Activated naive CD8-positive, alpha-beta T cell treated with anti-CD3 and anti-CD28 coated beads, Interleukin-2, amount 50 U/mL, for 24 hours (primary cell): ENCODE data around the gene SH3RF3.

Source experiments
- ATAC-seq: fragments of 150-1000 bp; cut with Tn5 transposase; one replicate; pipeline ENCODE4 v1.10.0; 2021
- DNase-seq: peaks from one replicate; pipeline ENCODE4 v3.0.0; 2021
- H3K27ac Mint-ChIP-seq: one replicate; pipeline ENCODE4 v1.8.0; 2021; ENCODE audit warnings: mild to moderate bottlenecking, mixed read lengths
- H3K27me3 Mint-ChIP-seq: one replicate; pipeline ENCODE4 v1.8.0; 2021; ENCODE audit warnings: mixed read lengths
- H3K36me3 Mint-ChIP-seq: one replicate; pipeline ENCODE4 v1.8.0; 2021; ENCODE audit warnings: low read depth, mixed read lengths
- H3K4me1 Mint-ChIP-seq: one replicate; pipeline ENCODE4 v1.8.0; 2021; ENCODE audit warnings: mixed read lengths
- H3K4me3 Mint-ChIP-seq: one replicate; pipeline ENCODE4 v1.8.0; 2021; ENCODE audit warnings: mild to moderate bottlenecking, moderate library complexity, mixed read lengths
- H3K9me3 Mint-ChIP-seq: one replicate; pipeline ENCODE4 v1.8.0; 2021; ENCODE audit warnings: mixed read lengths

SH3RF3 gene

DNA sequence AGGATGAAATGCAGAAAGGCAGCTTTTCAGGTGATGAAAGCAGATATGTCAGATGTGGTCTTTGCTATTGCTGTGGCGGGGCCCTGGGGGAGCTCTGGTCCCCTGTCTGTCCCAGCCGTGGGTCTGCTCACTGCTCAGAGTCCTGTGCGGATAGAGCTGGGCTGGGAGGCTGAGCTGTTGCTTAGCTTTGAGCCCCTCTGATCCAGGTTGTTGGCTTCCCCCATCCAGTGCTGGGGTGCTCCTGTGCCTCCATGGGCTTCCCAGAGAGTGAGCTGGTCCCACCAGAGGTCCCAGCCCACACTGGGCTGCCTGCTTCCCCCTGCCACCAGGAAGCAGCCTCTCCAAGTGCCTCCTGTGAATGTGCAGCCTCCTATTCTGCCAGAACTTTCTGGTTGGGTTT lies 55.4 kb downstream of the SH3RF3 start:
- H3K9me3 Mint-ChIP-seq, result peaks cover 8% of the 10 kb centered on the region
- H3K27me3 Mint-ChIP-seq, result no peaks in the 10 kb centered on the region
- H3K27ac Mint-ChIP-seq, result no peak overlapping the region
- no peak overlapping the region for H3K4me3 Mint-ChIP-seq
- DNase-seq (no peak), ATAC-seq (no peak)
- peaks cover 5% of the 10 kb centered on the region for H3K4me1 Mint-ChIP-seq
- peaks cover 4% of the 10 kb centered on the region for H3K36me3 Mint-ChIP-seq

DNA sequence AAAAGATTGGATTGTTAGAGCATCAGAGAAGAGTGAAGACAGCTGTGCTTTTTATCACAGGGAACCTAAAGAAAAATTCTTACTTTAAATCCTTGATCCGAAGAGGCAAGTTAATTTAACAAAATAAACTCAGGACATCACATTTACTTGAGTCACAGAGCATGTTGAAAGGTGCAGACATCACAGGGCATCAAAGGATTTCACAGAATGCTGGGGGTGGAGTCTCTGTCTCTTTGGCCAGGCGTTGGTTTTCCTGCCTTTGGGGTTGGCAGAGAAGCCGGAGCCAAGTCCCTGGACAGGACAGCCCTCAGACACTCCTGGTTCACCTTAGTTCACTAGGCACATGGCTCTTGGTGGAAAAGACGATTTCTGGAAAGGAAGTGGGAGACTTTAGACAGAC lies 56.3 kb downstream of the SH3RF3 start:
- H3K9me3 Mint-ChIP-seq, result no peaks in the 10 kb centered on the region

DNA sequence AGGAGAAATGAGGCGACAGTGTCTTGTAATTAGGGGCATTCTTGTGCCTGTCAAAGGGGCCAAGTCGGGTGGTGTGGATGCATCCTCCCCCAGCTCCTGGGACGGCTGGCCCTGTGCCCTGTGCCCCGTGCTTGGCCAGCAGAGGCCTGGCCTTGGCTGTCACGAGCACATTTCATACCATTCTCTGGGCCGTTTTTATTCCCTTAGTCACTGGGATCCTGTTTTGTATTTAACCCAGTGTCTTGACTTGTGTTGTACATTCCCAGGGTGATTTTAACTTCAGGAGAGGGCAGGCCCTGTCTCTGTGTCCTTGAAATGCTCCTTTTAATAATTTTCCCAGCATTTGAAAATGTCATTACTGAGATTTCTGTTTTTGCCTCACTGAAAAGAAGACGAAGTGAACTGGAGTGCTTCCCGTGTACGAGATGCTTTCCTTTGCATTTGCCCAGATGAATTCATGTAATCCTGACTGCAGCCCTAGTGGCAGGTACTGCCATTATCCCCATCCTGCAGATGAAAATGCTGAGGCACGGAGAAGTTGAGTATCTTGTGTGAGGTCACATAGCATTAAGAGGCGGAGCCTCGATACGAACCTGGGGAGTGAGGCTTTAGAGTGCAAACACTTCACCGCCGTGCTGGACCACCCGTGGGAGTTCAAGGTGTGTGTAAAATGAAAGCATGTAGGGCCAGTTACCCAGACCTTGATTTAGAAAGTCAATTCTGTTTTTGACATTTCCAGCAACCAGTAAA lies 57.0 kb downstream of the SH3RF3 start:
- no peaks in the 10 kb centered on the region for H3K36me3 Mint-ChIP-seq
- no peak overlapping the region for H3K4me3 Mint-ChIP-seq
- no peaks in the 10 kb centered on the region for H3K9me3 Mint-ChIP-seq
- H3K27ac Mint-ChIP-seq, result no peak overlapping the region
- no peaks in the 10 kb centered on the region for H3K27me3 Mint-ChIP-seq
- no peak for DNase-seq
- no peak for ATAC-seq
- H3K4me1 Mint-ChIP-seq, result peaks cover 5% of the 10 kb centered on the region

More for the DNA sequence above, 56.3 kb downstream of the SH3RF3 start:
- H3K4me1 Mint-ChIP-seq, result peaks cover 5% of the 10 kb centered on the region
- ATAC-seq (no peak), DNase-seq (no peak)
- H3K27me3 Mint-ChIP-seq, result no peaks in the 10 kb centered on the region
- H3K36me3 Mint-ChIP-seq, result no peaks in the 10 kb centered on the region
- no peak overlapping the region for H3K27ac Mint-ChIP-seq
- H3K4me3 Mint-ChIP-seq, result no peak overlapping the region

DNA sequence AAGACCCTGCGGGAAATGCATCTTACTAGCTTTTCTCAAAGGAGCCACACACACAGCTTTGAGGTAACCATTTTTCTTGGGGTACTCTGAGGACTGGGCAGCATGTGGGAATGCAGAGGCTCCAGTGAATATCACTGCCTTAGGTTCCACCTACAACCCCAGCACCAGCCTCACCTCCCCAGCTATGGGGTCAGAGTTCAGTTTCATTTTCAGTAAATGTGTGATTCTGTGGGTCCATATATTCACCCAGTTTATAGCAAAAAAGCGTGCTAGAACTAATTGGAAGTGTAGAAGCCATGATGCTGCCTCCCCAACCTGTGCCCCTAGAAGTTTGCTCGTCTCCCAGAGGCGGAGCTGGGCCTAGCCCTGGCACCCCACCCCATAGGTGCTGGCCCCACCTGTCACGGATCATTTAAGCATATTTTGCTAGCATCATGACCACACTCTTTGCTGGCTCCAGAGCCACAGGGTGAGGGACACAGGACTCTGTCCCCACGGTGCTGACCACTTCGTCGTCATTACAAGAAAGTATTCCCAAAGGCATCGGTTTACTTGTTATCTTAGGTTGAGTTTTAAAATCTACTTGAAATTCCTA lies 57.7 kb downstream of the SH3RF3 start:
- Mint-ChIP-seq H3K27me3 (no peaks in the 10 kb centered on the region), H3K9me3 (no peaks in the 10 kb centered on the region), H3K4me1 (peaks cover 5% of the 10 kb centered on the region), H3K36me3 (no peaks in the 10 kb centered on the region), H3K4me3 (no peak overlapping the region), H3K27ac (no peak overlapping the region)
- ATAC-seq (no peak), DNase-seq (no peak)

DNA sequence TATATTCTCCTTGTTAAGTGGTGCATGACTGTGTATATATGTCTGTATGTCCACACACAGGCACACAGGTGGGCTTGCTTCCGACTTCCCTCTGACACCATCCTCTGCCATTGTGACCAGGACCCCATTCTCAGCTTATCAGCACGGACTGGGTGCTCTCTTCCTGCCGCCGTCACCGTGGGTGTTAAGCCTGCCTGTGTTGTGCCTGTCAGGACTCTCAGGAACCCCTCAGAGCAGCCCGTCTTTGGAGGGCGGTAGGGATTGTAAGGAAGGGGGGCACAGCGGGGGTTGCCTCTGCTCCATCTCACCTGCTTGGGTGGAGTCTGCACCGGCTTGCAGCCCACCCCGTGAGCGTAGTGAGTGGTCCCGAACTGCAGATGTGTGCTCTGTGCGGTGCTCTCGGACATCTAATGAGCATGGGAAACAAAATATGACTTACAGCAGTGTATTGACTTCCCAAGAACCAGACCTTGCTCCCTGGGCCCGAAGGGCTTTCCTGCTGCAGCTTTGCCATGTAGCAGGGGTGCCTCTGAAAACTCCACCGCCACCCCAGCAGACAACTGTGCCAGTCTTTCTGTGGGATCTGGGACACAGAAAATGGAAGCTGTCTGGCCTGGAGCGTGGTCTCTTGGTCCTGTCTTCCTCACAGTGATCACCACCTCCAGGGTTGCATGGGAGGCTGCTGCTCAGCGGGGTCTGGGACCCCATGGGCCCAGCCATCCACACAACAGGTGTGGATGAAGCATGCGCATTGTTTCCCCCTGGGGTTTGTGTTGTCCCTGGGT lies 58.9 kb downstream of the SH3RF3 start:
- no peaks in the 10 kb centered on the region for H3K27me3 Mint-ChIP-seq
- H3K36me3 Mint-ChIP-seq, result no peaks in the 10 kb centered on the region
- peaks cover 5% of the 10 kb centered on the region for H3K4me1 Mint-ChIP-seq
- DNase-seq (no peak), ATAC-seq (no peak)
- no peak overlapping the region for H3K4me3 Mint-ChIP-seq
- H3K9me3 Mint-ChIP-seq, result no peaks in the 10 kb centered on the region
- no peak overlapping the region for H3K27ac Mint-ChIP-seq

DNA sequence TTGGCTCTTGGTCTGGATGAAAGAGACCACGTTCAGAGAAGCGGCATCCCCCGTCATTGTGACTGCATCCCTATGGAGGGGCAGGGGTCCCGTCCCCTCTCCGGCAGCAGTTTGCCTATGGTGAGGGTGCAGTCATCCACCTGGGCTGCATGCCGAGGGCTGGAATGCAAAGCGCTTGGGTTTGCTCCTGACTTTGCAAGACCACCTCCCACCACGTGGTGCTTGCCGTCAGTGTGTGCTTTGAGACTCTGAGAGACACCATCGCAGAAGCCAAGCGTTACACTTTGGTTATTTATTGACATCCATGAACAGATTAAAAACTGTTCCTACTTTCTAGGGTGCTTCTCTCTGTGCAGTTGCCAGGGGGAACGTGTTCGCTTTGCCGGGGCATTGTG lies 59.5 kb downstream of the SH3RF3 start:
- Mint-ChIP-seq H3K27me3 (no peaks in the 10 kb centered on the region), H3K27ac (no peak overlapping the region), H3K4me1 (peaks cover 3% of the 10 kb centered on the region), H3K9me3 (no peaks in the 10 kb centered on the region), H3K4me3 (no peak overlapping the region), H3K36me3 (no peaks in the 10 kb centered on the region)
- DNase-seq, result no peak
- no peak for ATAC-seq

DNA sequence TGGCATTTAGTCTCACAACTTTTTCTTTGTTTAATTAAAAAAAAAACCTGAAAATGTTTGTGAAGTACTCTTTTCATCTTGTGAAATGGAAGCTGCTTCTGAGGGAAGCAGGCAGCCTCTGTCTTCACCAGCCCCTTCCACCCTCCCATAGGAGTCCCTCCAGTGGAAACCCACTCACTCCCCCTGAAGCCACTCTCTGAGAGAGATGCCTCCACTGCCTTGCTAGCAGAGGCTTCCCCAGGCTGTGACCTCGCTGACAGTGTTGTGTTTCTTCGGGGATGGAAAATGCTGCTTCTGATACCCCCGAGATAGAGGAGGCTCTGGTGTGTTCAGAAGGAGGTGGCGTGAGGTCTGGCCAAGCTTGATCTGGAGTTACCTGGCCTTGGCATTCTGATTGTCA lies 59.9 kb downstream of the SH3RF3 start:
- ATAC-seq, result no peak
- Mint-ChIP-seq H3K4me1 (peaks cover 3% of the 10 kb centered on the region), H3K9me3 (no peaks in the 10 kb centered on the region), H3K27me3 (no peaks in the 10 kb centered on the region), H3K36me3 (no peaks in the 10 kb centered on the region), H3K27ac (no peak overlapping the region), H3K4me3 (no peak overlapping the region)
- DNase-seq, result no peak

DNA sequence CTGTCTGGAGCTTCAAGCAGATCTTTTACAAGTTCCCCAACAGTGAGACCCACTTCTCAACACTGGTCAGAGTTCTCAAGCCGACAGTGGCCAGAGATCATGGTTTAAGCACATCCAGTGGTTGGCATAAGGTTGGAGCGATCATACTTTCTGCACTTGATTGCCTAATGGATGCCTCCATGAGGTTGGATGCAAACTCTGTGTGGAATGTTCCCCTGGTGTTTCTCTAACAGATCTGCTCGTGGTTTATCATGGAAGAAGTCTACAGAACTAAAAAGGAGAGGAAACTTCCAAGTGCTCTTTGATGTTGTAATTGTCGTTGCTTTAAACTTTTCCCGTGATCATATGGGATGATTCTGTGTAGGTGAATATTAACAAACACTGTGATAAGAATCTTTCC lies 60.7 kb downstream of the SH3RF3 start:
- Mint-ChIP-seq H3K4me1 (peaks cover 5% of the 10 kb centered on the region), H3K27ac (no peak overlapping the region), H3K27me3 (no peaks in the 10 kb centered on the region), H3K36me3 (no peaks in the 10 kb centered on the region), H3K4me3 (no peak overlapping the region), H3K9me3 (no peaks in the 10 kb centered on the region)
- ATAC-seq (no peak), DNase-seq (no peak)

DNA sequence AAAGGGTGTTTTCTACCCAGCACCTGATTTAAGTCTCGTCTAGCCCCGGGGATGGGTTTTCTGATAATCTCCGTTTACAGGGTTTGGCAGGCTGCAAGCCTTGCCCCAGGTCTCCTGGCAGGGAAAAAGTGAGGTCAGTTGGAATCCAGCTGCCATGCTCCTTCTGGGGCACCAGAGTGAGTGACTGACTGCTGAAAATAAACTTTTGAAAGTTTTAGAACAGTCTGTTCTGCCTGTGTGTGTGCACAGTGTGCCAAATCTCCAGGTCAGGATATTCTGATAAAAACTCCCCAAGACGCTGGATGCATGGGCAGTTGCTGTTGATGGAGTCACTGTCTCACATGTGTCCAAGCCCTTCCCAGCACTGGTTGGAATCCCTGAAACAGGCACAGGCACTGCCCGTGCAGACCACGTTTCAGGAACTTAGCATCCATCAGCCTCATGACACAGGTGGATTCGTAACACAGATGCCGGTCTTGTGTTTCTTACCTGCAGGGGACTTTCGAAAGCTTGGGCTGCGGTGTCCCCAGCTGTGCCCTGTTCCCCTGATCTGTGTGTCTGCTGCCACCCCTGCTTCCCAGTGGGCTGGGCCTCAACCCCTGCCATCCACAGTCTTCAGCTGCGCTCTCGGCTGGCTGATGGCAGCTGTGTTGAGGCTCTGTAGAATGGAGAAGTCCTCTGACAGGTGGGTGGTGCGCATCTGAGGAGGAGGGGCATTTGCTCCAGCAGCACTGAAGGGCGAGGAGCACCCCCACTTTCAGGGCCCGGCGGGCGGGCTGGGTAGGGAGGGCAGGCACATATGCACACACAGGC lies 65.0 kb downstream of the SH3RF3 start:
- Mint-ChIP-seq H3K4me1 (peaks cover 2% of the 10 kb centered on the region), H3K4me3 (no peak overlapping the region), H3K36me3 (no peaks in the 10 kb centered on the region), H3K27ac (no peak overlapping the region), H3K27me3 (no peaks in the 10 kb centered on the region), H3K9me3 (no peaks in the 10 kb centered on the region)
- ATAC-seq (no peak), DNase-seq (no peak)

DNA sequence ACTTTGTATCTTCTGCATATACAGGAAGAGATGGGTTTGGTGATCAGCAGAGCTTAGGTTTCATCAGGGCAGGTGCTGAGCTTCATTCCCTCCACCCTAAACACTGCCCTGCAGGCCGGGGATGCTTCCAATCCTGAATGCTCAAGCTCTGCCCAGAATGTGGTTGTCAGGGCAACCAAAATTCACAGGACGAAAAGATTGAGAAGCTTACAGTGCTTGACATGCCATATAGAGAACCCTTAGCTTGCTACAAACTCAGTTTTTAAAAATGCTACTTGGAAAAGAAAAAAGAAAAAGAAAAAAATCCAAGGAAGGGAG lies 65.6 kb downstream of the SH3RF3 start:
- Mint-ChIP-seq H3K9me3 (no peaks in the 10 kb centered on the region), H3K36me3 (no peaks in the 10 kb centered on the region), H3K4me1 (peaks cover 2% of the 10 kb centered on the region), H3K27me3 (no peaks in the 10 kb centered on the region), H3K4me3 (no peak overlapping the region), H3K27ac (no peak overlapping the region)
- no peak for DNase-seq
- ATAC-seq, result no peak

DNA sequence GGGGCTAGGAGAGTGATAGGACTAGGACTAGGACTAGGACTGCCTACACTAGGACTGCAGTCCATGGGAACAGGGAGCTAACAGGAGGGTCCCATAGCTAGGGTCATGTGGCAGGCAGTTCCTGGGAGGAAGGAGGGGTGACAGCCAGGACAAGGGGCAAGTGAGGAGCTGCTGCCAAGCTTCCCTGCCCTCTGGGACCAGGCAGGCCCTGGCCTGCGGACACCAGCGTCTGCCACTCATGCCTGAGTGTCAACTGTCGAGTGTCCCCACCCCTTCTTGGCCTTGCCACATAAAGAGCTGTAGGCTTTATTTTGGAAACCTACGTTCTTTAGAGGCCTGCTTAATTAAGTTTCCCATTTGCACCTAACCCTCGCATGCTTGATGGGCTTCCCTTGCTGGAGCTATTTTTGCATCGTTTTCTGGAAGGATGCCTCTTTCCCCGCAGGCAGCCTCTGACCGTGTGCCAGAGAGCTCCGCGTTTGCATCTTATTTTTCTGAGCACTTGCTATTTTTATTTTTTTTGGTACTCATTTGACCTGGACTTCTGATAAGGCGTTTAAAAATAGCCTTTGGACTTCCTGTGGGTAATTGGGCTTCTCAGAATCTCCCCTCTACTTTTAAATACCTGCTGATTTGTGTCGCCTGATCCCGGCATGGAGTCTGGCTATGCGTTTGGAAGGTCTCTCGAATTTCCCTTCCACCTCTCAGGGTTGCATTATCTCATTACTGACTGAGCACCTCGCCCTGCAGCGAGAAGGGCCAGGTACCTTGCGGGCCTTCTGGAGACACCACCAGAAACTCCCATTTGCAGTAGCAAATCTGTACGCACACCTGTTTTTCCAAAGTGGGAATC lies 66.4 kb downstream of the SH3RF3 start:
- H3K27me3 Mint-ChIP-seq, result no peaks in the 10 kb centered on the region

DNA sequence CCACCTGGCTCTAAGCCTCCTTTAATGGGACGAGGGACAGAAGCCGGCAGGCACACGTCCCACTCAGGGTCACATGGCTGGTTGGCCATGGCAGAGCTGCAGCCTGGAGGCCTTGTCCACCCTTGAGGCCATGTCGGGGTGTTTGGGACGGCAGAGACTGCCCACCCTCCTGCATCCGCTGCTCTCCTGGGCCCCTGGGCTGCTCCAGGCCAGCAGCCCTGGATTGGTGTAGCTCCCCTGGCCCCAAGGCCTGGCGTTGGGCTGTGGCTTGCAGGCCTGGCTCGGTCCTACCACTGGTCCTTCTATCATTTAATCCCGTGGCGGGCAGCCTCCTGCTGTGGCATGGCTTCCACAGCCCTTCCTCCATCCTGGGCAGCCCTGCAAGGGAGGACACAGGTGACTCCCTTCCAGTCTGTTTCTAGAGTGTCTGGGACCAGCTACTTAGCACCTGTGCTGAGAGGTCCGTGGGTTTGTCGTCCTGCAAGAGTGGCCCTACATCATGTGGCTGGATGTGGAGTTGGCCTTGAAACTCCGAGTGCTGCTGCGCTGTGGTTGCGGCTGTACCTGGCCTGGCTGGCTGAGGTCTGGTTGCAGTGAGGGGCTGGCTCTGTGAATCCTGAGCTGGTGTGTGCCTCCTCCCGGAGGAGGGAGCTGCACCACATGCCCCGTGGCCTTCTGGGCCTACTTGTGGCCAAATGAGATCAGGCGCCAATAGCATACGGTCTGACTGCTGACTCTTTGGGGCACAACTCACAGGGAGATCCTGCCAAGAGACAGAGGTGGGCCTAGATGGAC lies 67.3 kb downstream of the SH3RF3 start:
- H3K27ac Mint-ChIP-seq, result no peak overlapping the region
- no peaks in the 10 kb centered on the region for H3K27me3 Mint-ChIP-seq
- no peak for DNase-seq
- H3K4me3 Mint-ChIP-seq, result no peak overlapping the region
- ATAC-seq, result no peak
- no peaks in the 10 kb centered on the region for H3K9me3 Mint-ChIP-seq
- H3K36me3 Mint-ChIP-seq, result no peaks in the 10 kb centered on the region
- H3K4me1 Mint-ChIP-seq, result peaks cover 2% of the 10 kb centered on the region

More for the DNA sequence above, 66.4 kb downstream of the SH3RF3 start:
- peaks cover 2% of the 10 kb centered on the region for H3K4me1 Mint-ChIP-seq
- no peaks in the 10 kb centered on the region for H3K9me3 Mint-ChIP-seq
- no peaks in the 10 kb centered on the region for H3K36me3 Mint-ChIP-seq
- DNase-seq (no peak), ATAC-seq (no peak)
- H3K27ac Mint-ChIP-seq, result no peak overlapping the region
- no peak overlapping the region for H3K4me3 Mint-ChIP-seq
